ENCODE measurements around the gene LPCAT2. TPM values are rescaled to one million over a fixed set of nuclear protein-coding genes. Genes with fewer than 3 reads are reported as not detected.

The LPCAT2 gene
- total and polyA plus RNA-seq, 2 of the 8 experiments (the other 6 are each of a cell fraction or from before 2014, with no cell fraction given) = 2.2 to 10.6 TPM

DNA sequence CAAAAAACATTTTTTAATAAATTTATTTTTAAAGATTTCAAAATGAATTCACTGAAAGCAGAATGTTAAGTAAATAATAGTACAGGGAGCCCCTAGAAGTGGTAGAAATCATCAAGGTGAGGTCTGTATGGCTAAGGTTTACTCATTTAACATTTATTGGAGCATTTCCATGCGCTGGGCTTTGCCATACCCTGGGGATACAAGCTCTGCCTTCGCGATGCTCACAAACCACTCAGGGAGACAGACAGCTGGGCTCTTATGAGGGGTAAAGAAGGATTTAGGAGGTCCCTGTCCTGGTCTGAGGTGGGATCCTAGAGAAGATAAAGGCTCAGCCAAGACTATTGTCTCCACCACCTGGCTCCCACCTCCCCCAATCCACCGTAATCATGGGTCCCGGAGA lies 11.3 kb upstream of the LPCAT2 start:
- no peak overlapping the region for H2BK15ac ChIP-seq (ENCODE audit: low read length)
- no peak overlapping the region for H2BK120ac ChIP-seq (replicated peaks; ENCODE audit: low read depth, low read length)
- H3K27me3 ChIP-seq (replicated peaks in 1 of 4; ENCODE audit: control insufficient read depth in 3 of 4, extremely low read depth in 1 of 4, insufficient read depth in 3 of 4, low read length in 3 of 4) = no peaks in the 10 kb centered on the region
- no peak for DNase-seq (ENCODE audit: low read depth in 1 of 2, low spot score in 2 of 2)
- H3K56ac ChIP-seq (replicated peaks; ENCODE audit: insufficient read length, low read depth, low read length) = no peak overlapping the region
- H3K18ac ChIP-seq (ENCODE audit: extremely low read depth, low read length) = no peak overlapping the region
- H4K20me1 ChIP-seq (replicated peaks in 1 of 2; ENCODE audit: control insufficient read depth in 1 of 2, insufficient read depth in 2 of 2, low read length in 2 of 2) = peaks cover 0 to 1% of the 10 kb centered on the region in 2 experiments
- H2BK5ac ChIP-seq (ENCODE audit: low read depth, low read length) = no peak overlapping the region
- H2AK5ac ChIP-seq (ENCODE audit: low read depth, low read length) = no peak overlapping the region
- no peak overlapping the region for H2BK20ac ChIP-seq (ENCODE audit: low read length)
- WGBS, 2 experiments (ENCODE audit: extremely low coverage in 1 of 2, insufficient coverage in 1 of 2, insufficient read length in 1 of 2, insufficient replicate concordance in 2 of 2, low coverage in 1 of 2, low lambda C conversion rate in 2 of 2, missing lambda C conversion rate in 1 of 2) = 90% methylated on average over 5 of the region's 5 CpGs; no CpG with 5 or more reads in 1 of the 2 experiments
- CTCF ChIA-PET (ENCODE audit: partially characterized antibody) = interaction anchor here (0.7 to 0.9 kb wide), 2 partner anchors 16 to 179 kb away, joined by 3 read pairs; no protein-coding TSS in a partner anchor
- H3K23me2 ChIP-seq (ENCODE audit: low read depth, low read length) = no peaks in the 10 kb centered on the region; the same call in 1 of the 2 replicates
- H3K27ac ChIP-seq (ENCODE audit: low read depth, low read length) = no peak overlapping the region
- no peaks in the 10 kb centered on the region for H3K36me3 ChIP-seq (ENCODE audit: control insufficient read depth in 2 of 4, insufficient read depth in 4 of 4, low read length in 3 of 4)
- no peak overlapping the region for H3K4me2 ChIP-seq (ENCODE audit: insufficient read depth in 1 of 2, low read depth in 2 of 2, low read length in 2 of 2)
- H3K79me2 ChIP-seq (ENCODE audit: control insufficient read depth in 1 of 2, insufficient read depth in 2 of 2, low read length in 2 of 2) = no peaks in the 10 kb centered on the region
- no peak overlapping the region for H4K8ac ChIP-seq (ENCODE audit: extremely low read depth, insufficient read depth, low read length)
- no peak for FAIRE-seq
- no peak for TF ChIP-seq POU5F1 (IDR thresholded peaks at IDR 0.05; ENCODE audit: low read depth, low read length)
- no peak for TF ChIP-seq NRF1 (IDR thresholded peaks at IDR 0.05; ENCODE audit: low read depth, low read length)
- TF ChIP-seq EP300 (IDR thresholded peaks at IDR 0.05; ENCODE audit: borderline replicate concordance in 1 of 2, low read depth in 2 of 2, low read length in 2 of 2) = no peak
- no peak for TF ChIP-seq RFX5 (IDR thresholded peaks at IDR 0.05; ENCODE audit: borderline replicate concordance, low read depth, low read length)
- TF ChIP-seq POLR2AphosphoS5 (IDR thresholded peaks at IDR 0.05; ENCODE audit: low read depth, low read length) = no peak
- POLR2A ChIA-PET (ENCODE audit: partially characterized antibody) = interaction anchor here (0.6 kb wide), 1 partner anchor 693 kb away, joined by 3 read pairs; the partner anchor contains the start of gene GNAO1
- H4K5ac ChIP-seq (ENCODE audit: insufficient read length, low read depth, low read length) = no peak overlapping the region
- H3K4me1 ChIP-seq (replicated peaks in 1 of 4; ENCODE audit: control insufficient read depth in 3 of 4, insufficient read depth in 4 of 4, low read length in 3 of 4) = peaks cover 0 to 5% (median 2%) of the 10 kb centered on the region in 4 experiments; a peak in 1 of 7 replicates
- H3K79me1 ChIP-seq (ENCODE audit: low read depth, low read length) = no peaks in the 10 kb centered on the region
- no peak overlapping the region for H3K14ac ChIP-seq (ENCODE audit: insufficient read length)
- no peak overlapping the region for H4K91ac ChIP-seq (replicated peaks; ENCODE audit: insufficient read length, low read length)
- H3K9ac ChIP-seq (replicated peaks in 1 of 4; ENCODE audit: extremely low read depth in 1 of 4, low read depth in 3 of 4, low read length in 3 of 4) = no peak overlapping the region
- no peak overlapping the region for H3K4ac ChIP-seq (replicated peaks; ENCODE audit: insufficient read length, low read depth, low read length)
- H2BK12ac ChIP-seq (ENCODE audit: low read depth, low read length) = no peak overlapping the region
- no peaks in the 10 kb centered on the region for H3K9me3 ChIP-seq (ENCODE audit: insufficient read depth in 2 of 2, low read depth in 1 of 2, low read length in 1 of 2)
- H2AFZ ChIP-seq (ENCODE audit: low read length) = no peak overlapping the region
- H3K23ac ChIP-seq (ENCODE audit: insufficient read length) = no peak overlapping the region
- H3K4me3 ChIP-seq (ENCODE audit: extremely low read depth in 1 of 4, insufficient read depth in 2 of 4, low read depth in 3 of 4, low read length in 4 of 4) = no peak overlapping the region
